EH (cell line): ENCODE measurements around the gene USP38.
A peak's percentile ranks its signal among the peaks of the same experiment; 100 is the strongest.
"Not testable (repeated sequence)": the region's sequence is repeated elsewhere in the genome, so short reads cannot be mapped to it uniquely, and the experiment has no call there.

Experiments
- DNase-seq: peaks from one replicate; pipeline ENCODE4 v3.0.0-alpha.2; 2015; ENCODE audit warnings: low read depth

USP38 gene

GRCh38 chr4:143262838-143263237 lies 78.1 kb downstream of the USP38 start:
- DNase-seq = no peak

- DNase-seq = not testable (repeated sequence)
Observed at GRCh38 chr4:143267690-143268089, 83.0 kb downstream of the USP38 start.

- DNase-seq = peak; percentile 20
Observed at GRCh38 chr4:143270256-143270838, 85.6 kb downstream of the USP38 start.
